Globus pallidus (tissue), 1 donor: Measurements from ENCODE around the gene TUBGCP6.

Experiments used
- DNase-seq: peaks from one replicate; pipeline ENCODE4 v3.0.0-alpha.2; 2015; ENCODE audit warnings: low spot score

TUBGCP6 gene

DNA sequence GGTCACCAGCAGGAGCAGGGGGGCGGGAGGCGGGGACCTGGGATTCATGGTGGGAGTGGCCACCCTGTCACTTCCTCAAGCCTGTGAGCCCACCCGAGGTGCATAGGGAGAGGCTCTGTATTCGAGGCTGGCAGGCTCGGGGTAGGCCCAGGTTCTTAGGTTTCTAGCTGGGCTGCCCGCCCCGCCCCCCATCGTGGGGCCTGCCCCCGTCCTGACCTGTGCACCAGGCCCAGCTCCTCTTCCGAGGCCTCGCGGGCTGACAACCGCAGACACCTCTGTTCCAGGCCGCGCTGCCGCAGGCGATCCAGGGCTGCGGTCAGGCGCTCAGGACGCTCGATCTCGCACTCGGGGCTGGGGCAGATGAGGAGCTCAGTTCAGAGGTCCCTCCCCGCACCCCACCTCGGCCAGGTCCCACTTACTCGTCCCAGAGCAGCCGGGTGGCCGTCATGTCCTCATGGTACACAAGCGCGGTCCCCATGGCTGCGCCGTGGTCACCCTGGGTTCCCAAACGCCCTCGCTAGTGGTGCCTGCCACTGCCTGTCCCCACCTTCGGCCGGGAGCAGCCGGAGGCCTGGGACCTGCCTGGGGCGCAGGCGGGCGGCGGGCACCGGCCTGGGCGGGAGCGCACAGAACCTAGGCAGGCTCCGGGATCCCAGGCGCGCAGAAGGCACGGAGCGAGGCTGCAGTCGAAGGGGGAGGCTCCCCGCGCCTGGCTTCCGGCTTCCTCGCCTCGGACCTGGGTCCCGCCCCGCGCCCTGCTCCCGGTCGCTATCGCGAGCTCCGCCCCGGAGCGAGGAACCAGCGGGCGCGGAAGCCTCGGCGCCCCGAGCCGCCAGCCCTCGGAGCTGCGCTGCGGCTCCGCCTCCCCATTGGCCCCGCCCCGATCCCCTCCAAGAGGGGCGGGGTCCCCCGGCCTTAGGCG is 6.0 kb upstream of the TUBGCP6 start, which contains the start of gene HDAC10:
Gene HDAC10, minus strand, starts transcription at position 711 of the 922 bp plus-strand sequence. Its CDS starts 233 bp downstream, at position 478.
- no peak for DNase-seq

DNA sequence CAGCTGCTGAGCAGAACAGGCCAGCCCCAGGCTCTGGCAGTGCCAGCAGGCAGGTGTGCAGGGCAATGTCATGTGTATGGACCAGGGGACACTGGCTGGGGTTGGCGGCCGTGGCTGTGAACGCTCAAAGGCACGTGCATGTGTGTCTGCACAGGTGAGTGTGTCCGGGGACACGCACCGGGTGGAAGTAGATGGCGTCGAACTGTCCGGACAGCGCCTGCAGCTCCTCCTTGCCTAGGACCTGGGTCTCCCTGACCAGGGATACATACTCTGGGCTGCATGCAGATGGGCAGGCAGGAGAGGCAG is 5.4 kb upstream of the TUBGCP6 start:
- DNase-seq = no peak

GRCh38 chr22:50249341-50250248 is 4.8 kb upstream of the TUBGCP6 start:
- DNase-seq = no peak

GRCh38 chr22:50248196-50249081 is 3.6 kb upstream of the TUBGCP6 start:
- DNase-seq = no peak

GRCh38 chr22:50247748-50248147 is 2.9 kb upstream of the TUBGCP6 start:
- DNase-seq = no peak

GRCh38 chr22:50246242-50247175 is 1.7 kb upstream of the TUBGCP6 start:
- no peak for DNase-seq

DNA sequence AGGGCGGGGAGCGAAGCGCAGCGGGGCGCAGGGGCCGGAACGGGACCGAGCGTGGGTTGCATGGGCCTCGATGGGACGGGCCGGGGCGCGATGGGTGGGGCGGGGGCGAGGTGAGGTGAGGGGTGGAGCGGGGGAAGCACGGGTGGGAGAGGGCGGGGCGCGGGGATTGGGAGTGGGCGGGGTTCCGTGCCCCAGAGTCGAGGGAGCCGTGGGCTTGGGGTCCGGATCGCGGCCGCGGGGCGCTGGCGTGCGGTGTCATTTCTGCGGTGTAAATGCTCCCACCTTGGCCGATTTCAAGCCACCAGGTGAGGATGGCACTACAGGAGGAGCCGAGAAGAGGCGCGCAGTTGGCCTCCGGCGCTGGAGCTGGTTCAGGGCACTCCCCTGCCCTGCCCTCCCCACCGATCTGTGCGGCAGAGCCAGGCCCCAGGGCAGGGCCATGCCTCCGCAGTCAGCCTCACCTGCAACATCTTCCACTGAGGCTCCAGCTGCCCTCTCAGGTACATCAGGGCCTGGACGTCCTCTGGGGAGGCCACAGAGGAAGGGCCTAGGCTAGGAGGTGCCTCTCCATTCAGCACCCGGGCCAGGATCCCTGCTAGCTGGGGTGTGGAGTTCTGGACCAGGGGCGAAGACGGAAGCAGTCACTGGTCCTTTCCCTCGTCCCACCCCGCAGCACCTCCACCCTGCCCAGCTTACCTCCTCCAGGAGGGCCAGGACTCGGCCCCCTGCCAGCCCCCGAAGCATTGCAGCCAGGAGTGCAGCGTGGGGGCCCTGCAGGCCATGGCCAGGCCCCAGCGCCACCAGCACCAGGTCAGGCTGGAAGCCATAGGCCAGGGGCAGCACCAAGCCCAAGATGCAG is 620 bp upstream of the TUBGCP6 start:
- no peak for DNase-seq

DNA sequence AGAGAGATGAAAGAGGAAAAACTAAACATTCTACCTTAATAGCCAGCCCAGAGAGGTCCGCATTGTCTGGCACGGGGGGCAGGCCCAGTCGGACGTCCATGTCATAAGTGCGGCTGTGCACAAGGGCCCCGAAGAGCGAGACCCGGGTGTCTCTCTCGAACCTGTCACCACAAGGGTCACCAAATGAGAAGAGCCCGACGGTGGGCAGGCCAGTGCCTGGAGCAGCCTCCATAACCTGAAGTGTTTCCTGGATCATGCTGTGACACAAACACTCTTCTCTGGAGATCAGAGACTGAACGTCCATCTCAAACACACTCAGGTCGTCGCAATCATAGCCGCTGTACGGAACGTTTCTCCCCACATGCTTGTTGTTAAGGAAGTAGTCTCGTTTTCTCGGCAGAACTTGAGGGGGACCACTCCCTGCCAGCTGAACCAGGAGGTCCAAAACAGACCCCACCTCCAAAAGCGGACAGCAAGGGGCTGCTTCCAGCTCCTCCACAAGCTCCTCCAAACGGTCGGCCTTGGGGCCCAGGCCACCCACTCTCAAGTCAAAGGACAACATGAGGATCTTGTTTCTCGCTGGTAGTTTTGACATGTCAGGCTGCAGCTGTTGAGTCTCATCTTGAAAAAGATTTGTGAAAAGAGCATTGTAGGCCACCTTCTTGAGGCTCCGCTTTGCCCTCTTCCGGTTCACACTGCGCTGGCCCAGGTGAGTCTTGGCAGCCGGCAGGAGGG is 971 bp downstream of the TUBGCP6 start:
- no peak for DNase-seq

- DNase-seq = no peak
These were observed 2.3 kb downstream of the TUBGCP6 start for GRCh38 chr22:50242406-50242949.

DNA sequence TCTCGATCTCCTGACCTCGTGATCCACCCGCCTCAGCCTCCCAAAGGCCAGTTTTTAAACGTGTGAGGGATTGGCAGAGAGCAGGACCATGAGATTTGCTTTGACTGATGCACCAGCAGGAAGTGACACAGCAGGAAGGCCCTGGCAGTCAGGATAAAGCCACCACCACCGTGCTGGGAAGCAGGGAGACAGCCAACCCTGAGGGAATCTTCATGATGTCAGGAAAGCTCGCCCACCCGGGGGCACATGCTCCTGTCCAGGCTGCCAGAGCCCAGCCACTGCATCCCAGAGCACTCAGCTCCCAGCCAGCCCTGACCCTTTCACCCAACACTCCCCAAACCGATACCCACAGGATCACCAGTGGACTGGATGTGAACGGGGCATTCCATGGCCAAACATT is 6.1 kb downstream of the TUBGCP6 start:
- no peak for DNase-seq

DNA sequence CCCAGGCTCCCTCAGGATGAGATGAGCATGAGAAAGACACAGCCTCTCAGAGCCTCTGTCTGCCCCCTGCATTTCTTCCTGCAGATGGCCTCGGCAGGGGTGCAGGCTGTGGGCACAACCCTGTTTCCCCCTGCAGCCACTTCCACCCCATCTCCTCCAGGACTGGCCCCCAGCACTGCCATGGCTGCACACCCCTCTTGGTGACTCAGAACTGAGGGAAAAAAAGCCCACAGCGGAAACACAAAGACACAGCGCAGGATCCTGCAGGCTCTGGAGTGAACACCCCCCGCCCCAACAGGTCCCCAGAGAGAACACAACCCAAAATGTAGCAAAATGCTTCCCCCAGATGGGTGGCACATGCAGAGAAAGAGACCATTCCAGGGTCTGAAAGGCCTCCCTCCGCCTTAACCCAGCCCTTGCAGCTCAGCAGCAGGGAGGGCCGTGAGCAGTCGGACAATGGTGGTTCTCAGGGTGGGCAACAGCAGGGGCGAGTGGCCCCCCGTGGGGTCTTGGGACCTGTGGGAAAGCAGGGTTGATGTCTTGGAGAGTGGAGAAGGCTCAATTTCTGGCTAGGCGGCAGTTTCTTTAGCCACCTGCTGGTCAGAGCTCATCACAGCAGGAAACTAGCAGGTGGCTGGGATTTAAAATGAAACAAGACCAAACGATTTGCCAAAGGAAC is 8.0 kb downstream of the TUBGCP6 start:
- DNase-seq = no peak

DNA sequence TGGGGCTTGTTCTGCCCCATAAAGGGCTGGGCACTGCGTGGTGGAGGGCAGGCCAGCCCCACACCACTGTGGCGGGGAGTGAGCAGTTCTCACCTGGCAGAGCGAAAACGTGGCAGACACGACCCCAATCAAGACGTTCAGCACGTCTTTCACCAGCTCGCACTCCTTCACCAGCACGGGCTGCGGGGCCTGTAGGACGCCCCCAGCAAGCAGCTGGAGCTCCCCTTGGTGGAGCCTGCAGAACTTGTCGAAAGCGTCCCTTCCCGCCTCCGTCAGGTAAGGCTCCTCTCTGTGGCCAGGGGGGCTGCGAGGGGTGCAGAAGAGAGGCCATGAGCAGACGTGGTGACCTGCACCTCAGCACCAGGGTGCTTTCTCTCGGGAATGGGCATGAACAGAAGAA is 11.6 kb downstream of the TUBGCP6 start:
- DNase-seq = no peak

GRCh38 chr22:50232481-50233151 is 12.2 kb downstream of the TUBGCP6 start:
- no peak for DNase-seq

- no peak for DNase-seq
These were observed 15.5 kb downstream of the TUBGCP6 start for GRCh38 chr22:50229370-50229769.

DNA sequence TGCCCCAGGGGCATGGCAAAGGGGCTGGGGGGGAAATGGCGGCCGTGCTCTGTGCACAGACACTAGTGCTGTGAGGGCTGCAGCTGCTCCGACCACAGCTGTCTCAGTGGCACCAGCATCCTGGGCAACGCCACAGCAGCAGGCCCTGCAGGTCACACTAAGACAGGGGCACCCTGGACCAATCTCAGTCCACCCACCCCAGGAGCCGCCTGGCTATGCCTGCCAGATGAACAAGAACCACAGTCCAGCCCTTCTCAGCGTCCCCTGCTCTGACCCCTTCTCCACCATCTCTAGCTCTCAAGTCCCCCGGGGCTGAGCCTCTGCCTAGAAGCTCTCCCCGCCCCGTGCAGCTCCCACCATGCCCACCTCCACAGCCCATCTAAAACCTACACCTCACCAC is 16.5 kb downstream of the TUBGCP6 start:
- no peak for DNase-seq

DNA sequence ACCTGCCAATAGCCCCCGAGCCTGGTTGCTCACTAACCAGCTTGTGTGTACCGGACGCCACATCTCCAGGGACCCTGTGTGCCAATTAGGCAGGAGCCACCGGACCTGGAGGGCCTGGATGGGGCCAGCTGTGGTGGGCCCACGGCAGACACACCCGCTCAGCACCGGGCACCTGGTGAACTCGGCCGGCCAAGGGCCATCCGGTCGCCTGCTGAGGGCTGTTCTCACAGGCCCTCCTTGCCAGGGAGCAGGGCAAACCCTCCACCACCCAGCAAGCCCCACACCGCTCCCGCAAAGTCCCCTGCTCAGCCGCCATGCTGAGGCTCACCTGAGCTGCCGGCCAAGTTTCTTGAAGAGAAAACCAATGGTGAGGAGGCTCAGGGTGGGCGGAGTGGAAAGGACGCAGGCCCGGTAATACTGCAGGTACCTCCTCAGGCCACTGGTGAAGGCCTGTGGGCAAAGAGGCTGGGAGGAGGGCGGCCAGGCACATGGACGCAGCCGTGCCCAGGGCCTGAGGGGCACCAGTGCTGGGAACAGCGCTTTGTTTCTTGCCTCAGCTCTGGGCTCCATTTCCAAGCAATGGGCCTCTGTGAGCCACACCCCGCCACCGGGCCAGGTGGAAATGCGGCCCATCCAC is 17.1 kb downstream of the TUBGCP6 start:
- no peak for DNase-seq

GRCh38 chr22:50226875-50227165 is 18.0 kb downstream of the TUBGCP6 start:
- DNase-seq = no peak
